ENCODE measurements around the gene TIAL1.

DNA sequence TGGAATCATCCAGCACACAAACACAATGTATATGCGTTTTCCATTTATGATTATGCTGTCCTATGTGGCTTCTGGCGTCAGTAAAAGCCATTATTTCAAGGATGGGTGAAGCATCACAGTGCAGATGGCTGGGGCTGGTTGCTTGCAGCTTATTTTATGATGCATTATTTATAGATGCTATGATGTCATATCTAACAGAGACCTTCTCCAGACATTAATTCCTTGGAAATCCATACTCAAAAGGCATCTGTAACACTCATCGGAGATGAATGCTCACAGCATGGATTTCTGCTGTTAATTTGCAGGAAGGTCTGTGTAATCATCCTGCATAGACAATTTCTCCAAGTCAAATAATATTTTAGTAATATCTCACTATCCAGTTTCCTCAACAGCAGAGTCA lies 61.5 kb downstream of the TIAL1 start:
- TF ChIP-seq, protein P1, sequence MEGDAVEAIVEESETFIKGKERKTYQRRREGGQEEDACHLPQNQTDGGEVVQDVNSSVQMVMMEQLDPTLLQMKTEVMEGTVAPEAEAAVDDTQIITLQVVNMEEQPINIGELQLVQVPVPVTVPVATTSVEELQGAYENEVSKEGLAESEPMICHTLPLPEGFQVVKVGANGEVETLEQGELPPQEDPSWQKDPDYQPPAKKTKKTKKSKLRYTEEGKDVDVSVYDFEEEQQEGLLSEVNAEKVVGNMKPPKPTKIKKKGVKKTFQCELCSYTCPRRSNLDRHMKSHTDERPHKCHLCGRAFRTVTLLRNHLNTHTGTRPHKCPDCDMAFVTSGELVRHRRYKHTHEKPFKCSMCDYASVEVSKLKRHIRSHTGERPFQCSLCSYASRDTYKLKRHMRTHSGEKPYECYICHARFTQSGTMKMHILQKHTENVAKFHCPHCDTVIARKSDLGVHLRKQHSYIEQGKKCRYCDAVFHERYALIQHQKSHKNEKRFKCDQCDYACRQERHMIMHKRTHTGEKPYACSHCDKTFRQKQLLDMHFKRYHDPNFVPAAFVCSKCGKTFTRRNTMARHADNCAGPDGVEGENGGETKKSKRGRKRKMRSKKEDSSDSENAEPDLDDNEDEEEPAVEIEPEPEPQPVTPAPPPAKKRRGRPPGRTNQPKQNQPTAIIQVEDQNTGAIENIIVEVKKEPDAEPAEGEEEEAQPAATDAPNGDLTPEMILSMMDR (IDR thresholded peaks at IDR 0.05 in 2 of 3, conservative IDR thresholded peaks at IDR 0.05 in 1 of 3; ENCODE audit: control insufficient read depth in 2 of 3, extremely low read depth in 1 of 3, insufficient read depth in 1 of 3, low read depth in 3 of 3, low read length in 3 of 3): no peak
- TF ChIP-seq POLR2A (IDR thresholded peaks at IDR 0.05; ENCODE audit: low read depth, low read length) (no peak), EZH2 (IDR thresholded peaks at IDR 0.05; ENCODE audit: borderline replicate concordance, control insufficient read depth, low read depth, low read length) (no peak), DPF2 (IDR thresholded peaks at IDR 0.05) (no peak)
